ENCODE measurements around the gene TRPM3.

Gene TRPM3

DNA sequence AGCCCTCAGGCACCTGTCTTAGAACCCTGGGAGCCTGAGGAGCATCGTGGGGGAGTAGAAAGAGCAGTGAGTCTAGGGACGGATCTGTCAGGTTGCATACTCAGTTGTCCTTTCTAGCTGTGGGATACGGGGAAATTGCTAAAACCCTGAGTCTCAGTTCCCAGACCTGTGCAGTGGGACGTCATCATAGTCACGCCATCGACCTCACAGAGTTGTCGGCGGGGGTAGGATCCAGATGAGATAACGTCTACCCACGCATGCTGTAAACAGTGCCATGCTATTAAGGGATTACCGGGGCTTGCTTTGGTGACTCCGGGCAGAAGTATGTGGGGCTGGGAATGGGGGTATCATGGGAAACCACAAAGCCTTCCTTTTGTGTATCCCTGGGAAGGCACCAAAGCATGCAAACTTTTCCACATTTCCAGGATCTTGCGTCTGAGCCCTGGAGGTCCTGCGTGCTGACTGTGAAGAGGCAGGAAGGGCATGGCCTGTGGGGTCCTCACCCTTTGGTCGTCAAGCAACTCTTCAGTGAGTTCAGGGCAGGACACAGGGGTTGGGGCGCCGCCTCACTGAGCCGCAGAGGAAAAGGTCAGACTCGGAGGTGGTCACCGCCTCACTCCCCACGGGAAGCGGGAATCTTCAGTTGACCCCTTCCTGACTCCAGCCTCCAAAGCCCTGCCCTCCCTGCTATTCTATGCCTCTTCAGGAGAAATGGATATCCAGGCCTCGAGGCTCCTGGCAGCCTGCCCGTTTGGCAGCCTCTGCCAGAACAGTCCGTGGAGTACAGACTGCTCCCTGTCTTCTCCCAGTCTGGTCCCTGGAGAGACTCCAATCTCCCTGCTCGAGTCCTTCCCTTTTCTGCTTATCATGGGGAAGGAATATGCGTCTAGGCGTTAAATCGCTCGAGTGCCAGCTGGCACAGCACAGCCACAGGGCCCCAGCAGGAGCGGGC is 520.1 kb downstream of the TRPM3 start:
- in situ Hi-C loops (cut with MboI; ENCODE audit: low sequenced_read_pairs, unreplicated experiment): loop anchor here (10.0 kb wide), 1 partner anchor 256 kb away; no protein-coding TSS in a partner anchor
- TF ChIP-seq, protein P1, sequence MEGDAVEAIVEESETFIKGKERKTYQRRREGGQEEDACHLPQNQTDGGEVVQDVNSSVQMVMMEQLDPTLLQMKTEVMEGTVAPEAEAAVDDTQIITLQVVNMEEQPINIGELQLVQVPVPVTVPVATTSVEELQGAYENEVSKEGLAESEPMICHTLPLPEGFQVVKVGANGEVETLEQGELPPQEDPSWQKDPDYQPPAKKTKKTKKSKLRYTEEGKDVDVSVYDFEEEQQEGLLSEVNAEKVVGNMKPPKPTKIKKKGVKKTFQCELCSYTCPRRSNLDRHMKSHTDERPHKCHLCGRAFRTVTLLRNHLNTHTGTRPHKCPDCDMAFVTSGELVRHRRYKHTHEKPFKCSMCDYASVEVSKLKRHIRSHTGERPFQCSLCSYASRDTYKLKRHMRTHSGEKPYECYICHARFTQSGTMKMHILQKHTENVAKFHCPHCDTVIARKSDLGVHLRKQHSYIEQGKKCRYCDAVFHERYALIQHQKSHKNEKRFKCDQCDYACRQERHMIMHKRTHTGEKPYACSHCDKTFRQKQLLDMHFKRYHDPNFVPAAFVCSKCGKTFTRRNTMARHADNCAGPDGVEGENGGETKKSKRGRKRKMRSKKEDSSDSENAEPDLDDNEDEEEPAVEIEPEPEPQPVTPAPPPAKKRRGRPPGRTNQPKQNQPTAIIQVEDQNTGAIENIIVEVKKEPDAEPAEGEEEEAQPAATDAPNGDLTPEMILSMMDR (IDR thresholded peaks at IDR 0.05; ENCODE audit: borderline replicate concordance, control extremely low read depth, extremely low read depth, insufficient read depth, missing control alignments): no peak
- DNase-seq (ENCODE audit: low spot score): no peak

DNA sequence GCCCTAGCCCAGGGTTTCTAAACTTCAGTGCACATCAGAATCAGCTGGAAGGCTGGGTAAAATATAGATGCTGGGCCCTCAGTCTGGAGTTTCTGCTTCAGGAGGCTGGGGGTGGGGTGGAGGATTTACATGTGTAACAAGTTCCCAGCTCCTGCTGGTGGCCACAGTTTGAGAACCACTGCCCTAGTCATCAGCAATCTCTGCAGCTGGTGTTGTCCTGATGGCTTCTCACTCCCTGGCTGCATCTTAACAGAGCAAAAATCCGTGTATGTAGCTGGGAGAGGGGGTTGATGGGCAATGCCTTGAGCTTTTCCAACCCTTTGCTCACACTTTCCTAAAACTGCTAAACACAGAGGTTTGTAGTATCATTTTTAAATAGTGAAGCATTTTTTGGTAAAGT is 520.9 kb downstream of the TRPM3 start:
- DNase-seq (ENCODE audit: low spot score): no peak
- in situ Hi-C loops (cut with MboI; ENCODE audit: low sequenced_read_pairs, unreplicated experiment): loop anchor here (10.0 kb wide), 1 partner anchor 256 kb away; no protein-coding TSS in a partner anchor
- TF ChIP-seq, protein P1 (IDR thresholded peaks at IDR 0.05; ENCODE audit: borderline replicate concordance, control extremely low read depth, extremely low read depth, insufficient read depth, missing control alignments): no peak

DNA sequence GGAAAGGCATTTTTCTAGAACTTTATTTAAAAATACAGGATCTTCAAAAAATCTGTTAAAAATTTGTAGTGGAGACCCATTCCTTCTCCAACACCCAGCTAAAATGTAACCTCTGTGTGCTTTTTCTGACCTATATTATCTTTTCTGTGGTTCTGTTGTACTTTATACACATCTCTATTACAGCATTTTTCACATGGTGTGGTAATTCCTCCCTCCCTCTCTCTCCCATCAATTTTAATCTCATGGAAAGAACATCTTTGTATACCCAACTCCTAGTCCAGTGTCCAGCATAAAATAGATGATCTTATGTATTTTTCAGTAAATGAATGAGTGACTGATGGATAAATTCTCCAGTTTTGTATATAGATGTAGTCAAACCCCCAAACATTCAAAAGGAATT is 523.5 kb downstream of the TRPM3 start:
- in situ Hi-C loops (cut with MboI; ENCODE audit: low sequenced_read_pairs, unreplicated experiment): no loop called here
- TF ChIP-seq, protein P1 (IDR thresholded peaks at IDR 0.05; ENCODE audit: borderline replicate concordance, control extremely low read depth, extremely low read depth, insufficient read depth, missing control alignments): no peak
- no peak for DNase-seq (ENCODE audit: low spot score)

DNA sequence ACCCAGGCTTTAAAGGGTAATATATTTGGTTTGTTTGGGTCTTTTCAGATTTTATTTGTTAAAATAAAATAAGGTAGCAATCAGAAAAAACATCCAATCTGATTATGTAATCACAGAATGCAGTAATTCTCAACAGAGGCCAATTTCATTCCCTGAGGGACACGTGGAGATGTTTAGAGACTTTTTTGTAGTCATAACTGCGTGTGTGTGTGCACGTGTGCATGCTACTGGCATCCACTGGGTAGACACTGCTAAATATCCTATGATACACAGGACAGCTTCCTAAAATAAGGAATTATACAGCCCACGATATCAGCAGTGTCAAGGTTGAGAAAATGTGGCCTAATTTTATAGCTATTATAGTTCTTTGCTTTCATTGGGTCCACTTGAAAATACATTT is 526.2 kb downstream of the TRPM3 start:
- in situ Hi-C loops (cut with MboI; ENCODE audit: low sequenced_read_pairs, unreplicated experiment): no loop called here
- TF ChIP-seq, protein P1 (IDR thresholded peaks at IDR 0.05; ENCODE audit: borderline replicate concordance, control extremely low read depth, extremely low read depth, insufficient read depth, missing control alignments): no peak
- no peak for DNase-seq (ENCODE audit: low spot score)

DNA sequence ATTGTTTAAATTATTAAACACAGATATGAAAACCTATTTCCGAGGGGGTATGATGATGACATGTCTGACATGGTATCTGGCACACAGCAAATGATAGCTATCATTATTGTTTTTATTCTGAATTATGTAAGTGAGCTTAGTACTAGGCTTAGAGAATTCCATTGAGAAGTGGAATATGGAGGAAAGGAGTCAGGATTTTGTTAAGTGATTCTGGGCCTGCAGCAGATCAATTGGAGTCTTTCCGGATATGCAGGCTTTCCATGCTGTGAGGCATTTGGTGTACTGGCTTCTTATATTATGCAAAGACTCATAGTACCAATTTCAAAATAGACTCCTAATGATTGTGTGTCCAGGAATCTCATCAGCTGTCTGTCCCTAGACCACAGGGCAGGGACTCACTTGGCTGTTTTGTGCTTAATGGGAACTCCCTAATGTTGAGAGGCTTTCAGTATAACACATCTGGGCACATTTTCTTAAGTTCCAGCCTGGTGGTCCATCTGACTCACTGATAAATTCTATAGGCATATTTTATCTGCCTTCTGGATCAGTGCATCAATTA is 527.0 kb downstream of the TRPM3 start:
- in situ Hi-C loops (cut with MboI; ENCODE audit: low sequenced_read_pairs, unreplicated experiment): no loop called here
- TF ChIP-seq, protein P1 (IDR thresholded peaks at IDR 0.05; ENCODE audit: borderline replicate concordance, control extremely low read depth, extremely low read depth, insufficient read depth, missing control alignments): no peak
- no peak for DNase-seq (ENCODE audit: low spot score)

DNA sequence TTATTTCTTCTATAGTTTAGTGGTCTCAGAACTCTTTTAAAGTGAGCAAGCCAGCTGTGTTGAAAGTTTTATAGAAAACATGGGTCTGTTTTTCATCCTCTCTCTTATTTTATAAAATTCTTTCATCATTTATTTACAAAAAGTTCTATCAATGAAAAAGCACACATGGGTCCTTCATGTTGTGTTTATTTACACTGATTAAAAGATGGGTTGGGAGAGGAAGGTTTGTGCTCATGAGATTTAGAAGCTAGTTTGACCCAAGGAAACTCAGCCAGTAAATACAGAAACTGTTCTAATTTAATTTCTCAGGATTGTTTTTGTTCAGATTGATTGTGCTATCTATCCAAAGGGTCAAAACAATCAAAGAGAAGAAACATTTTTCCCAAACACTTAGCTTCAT is 528.2 kb downstream of the TRPM3 start:
- in situ Hi-C loops (cut with MboI; ENCODE audit: low sequenced_read_pairs, unreplicated experiment): no loop called here
- DNase-seq (ENCODE audit: low spot score): no peak
- TF ChIP-seq, protein P1 (IDR thresholded peaks at IDR 0.05; ENCODE audit: borderline replicate concordance, control extremely low read depth, extremely low read depth, insufficient read depth, missing control alignments): no peak

All from GM13976 (cell line).